Mucosa of gallbladder (tissue), 1 donor: ENCODE results near the gene CCDC170. TPM values are rescaled to one million over a fixed set of nuclear protein-coding genes. Genes with fewer than 3 reads are reported as not detected.

Experiments used
- DNase-seq: peaks from one replicate; pipeline ENCODE4 v3.0.0-alpha.2; 2020; ENCODE audit warnings: low spot score
- total RNA-seq: library from RNA; stranded (reverse); gene quantifications from one replicate; pipeline ENCODE4 v1.2.1, GENCODE V29; 2021
- donor health status: DM: no; HTN: no; CAD: no.

The CCDC170 gene
- total RNA-seq, 1 donor from 2014 or later, result 0.69 TPM

GRCh38 chr6:151617539-151617938 is 123.7 kb downstream of the CCDC170 start:
- DNase-seq, result no peak

- DNase-seq, result no peak
Observed at GRCh38 chr6:151618717-151619116, 124.9 kb downstream of the CCDC170 start.

- no peak for DNase-seq
Observed at GRCh38 chr6:151620179-151620578, 126.4 kb downstream of the CCDC170 start.

- no peak for DNase-seq
Observed at GRCh38 chr6:151624071-151624470, 130.3 kb downstream of the CCDC170 start.

GRCh38 chr6:151624481-151624880 is 130.7 kb downstream of the CCDC170 start:
- DNase-seq, result no peak

- no peak for DNase-seq
Observed at GRCh38 chr6:151624900-151625536, 131.2 kb downstream of the CCDC170 start.

- DNase-seq, result no peak
Observed at GRCh38 chr6:151627689-151628444, 134.1 kb downstream of the CCDC170 start.

GRCh38 chr6:151629791-151630190 is 136.0 kb downstream of the CCDC170 start:
- no peak for DNase-seq

- no peak for DNase-seq
Observed at GRCh38 chr6:151630387-151630786, 136.6 kb downstream of the CCDC170 start.

GRCh38 chr6:151630991-151631655 is 137.3 kb downstream of the CCDC170 start:
- DNase-seq, result no peak

GRCh38 chr6:151632415-151632987 is 138.7 kb downstream of the CCDC170 start:
- DNase-seq, result no peak

- DNase-seq, result no peak
Observed at GRCh38 chr6:151633526-151634335, 139.9 kb downstream of the CCDC170 start.

GRCh38 chr6:151634336-151634720 is 140.5 kb downstream of the CCDC170 start:
- no peak for DNase-seq

GRCh38 chr6:151635741-151636140 is 141.9 kb downstream of the CCDC170 start:
- no peak for DNase-seq

- no peak for DNase-seq
Observed at GRCh38 chr6:151637814-151638213, 144.0 kb downstream of the CCDC170 start.

- DNase-seq, result no peak
Observed at GRCh38 chr6:151639750-151640149, 145.9 kb downstream of the CCDC170 start.

GRCh38 chr6:151641028-151641427 is 147.2 kb downstream of the CCDC170 start:
- no peak for DNase-seq

- no peak for DNase-seq
Observed at GRCh38 chr6:151647976-151648639, 154.3 kb downstream of the CCDC170 start.

- no peak for DNase-seq
Observed at GRCh38 chr6:151649835-151650234, 156.0 kb downstream of the CCDC170 start.

GRCh38 chr6:151651639-151652038 is 157.8 kb downstream of the CCDC170 start:
- no peak for DNase-seq

- DNase-seq, result no peak
Observed at GRCh38 chr6:151652325-151652724, 158.5 kb downstream of the CCDC170 start.
